ENCODE measurements around the gene MTTP.

Gene MTTP

DNA sequence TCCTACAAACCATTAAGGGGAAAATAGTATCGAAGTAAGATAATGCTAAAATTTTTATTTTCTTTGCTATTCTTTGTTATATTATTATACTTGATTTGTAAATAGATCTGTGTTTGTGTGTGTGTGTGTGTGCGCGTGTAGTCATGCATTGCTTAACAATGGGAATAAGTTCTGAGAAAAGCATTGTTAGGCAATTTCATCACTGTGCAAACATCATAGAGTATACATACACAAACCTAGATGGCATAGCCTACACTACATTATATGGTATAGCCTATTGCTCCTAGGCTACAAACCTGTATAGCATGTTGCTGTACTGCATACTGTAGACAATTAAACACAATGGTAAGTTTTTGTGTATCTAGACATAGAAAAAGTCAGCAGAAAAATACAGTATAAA is 17.1 kb downstream of the MTTP start:
- DNase-seq (ENCODE audit: extremely low read depth, low read depth) = no peak

GRCh38 chr4:99593781-99594641 is 19.4 kb downstream of the MTTP start:
- no peak for DNase-seq (ENCODE audit: extremely low read depth, low read depth)
- TF ChIP-seq CTCF (IDR thresholded peaks at IDR 0.05; ENCODE audit: low read depth, low read length) = no peak

More for the DNA sequence above, 17.1 kb downstream of the MTTP start:
- no peak for TF ChIP-seq CTCF (IDR thresholded peaks at IDR 0.05; ENCODE audit: low read depth, low read length)

DNA sequence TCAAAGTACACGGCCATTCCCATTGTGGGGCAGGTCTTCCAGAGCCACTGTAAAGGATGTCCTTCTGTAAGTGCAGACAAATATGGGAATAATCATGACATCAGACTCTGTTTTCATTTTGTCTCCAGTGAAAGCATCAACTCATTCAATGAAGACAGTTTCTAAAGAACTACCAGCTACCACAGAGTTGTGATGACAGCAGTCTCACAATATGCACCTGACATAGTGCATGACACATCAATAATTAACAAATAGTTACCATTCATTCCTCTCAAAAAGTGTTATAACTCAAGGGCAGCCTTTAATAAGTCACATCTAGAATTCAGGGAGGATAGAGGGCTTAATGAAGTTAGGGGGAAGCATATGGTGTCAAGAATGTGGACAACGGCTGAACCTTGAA is 20.2 kb downstream of the MTTP start:
- no peak for TF ChIP-seq CTCF (IDR thresholded peaks at IDR 0.05; ENCODE audit: low read depth, low read length)
- no peak for DNase-seq (ENCODE audit: extremely low read depth, low read depth)

- no peak for DNase-seq (ENCODE audit: extremely low read depth, low read depth)
- TF ChIP-seq CTCF (IDR thresholded peaks at IDR 0.05; ENCODE audit: low read depth, low read length) = no peak
Measured at GRCh38 chr4:99606716-99607115, 32.1 kb downstream of the MTTP start.

DNA sequence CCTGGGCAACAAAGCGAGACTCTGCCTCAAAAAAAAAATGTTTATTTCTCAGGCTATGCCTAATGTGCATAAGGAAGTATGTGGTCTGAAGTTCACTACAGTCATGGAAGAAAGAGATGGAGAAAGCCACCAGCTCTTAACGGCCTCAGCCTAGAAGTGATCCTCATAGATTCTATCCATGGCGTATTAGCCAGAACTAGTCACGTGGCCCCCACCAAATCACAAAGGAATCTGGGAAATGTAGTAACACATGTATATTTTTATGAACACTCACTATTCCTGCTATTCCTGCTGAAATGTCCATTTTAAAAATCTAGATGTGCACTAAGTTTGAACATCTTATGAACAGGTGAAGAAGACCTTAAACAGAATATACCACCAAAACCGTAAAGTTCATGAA is 33.8 kb downstream of the MTTP start:
- TF ChIP-seq CTCF (IDR thresholded peaks at IDR 0.05; ENCODE audit: low read depth, low read length) = no peak
- DNase-seq (ENCODE audit: extremely low read depth, low read depth) = no peak

DNA sequence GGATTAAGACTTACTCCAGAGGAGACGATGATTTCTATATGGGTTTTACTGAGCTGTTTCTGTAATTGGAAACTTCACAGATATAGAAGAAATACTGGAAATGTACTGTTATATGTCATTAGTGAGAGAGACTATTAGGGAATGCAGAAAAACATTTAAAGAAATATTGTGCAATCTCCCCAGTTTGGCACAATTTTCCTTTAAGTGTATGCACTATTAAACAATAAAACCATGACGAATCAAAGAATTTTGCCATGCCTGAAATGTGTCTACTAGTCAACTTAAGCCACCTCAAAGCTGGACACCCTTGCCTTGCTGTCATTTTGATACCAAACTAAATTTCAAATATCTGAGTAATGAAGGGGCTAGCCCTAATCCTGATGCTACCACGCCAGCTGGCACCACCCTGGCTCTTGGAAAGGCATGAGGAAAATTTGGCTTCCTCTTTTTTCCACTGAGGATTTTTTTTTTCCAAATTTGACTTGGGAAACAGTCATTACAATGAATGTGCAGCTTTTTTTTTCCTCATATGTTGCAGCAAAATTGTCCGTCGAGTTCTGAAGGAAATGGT is 36.1 kb downstream of the MTTP start:
- TF ChIP-seq CTCF (IDR thresholded peaks at IDR 0.05; ENCODE audit: low read depth, low read length) = no peak
- DNase-seq (ENCODE audit: extremely low read depth, low read depth) = no peak

DNA sequence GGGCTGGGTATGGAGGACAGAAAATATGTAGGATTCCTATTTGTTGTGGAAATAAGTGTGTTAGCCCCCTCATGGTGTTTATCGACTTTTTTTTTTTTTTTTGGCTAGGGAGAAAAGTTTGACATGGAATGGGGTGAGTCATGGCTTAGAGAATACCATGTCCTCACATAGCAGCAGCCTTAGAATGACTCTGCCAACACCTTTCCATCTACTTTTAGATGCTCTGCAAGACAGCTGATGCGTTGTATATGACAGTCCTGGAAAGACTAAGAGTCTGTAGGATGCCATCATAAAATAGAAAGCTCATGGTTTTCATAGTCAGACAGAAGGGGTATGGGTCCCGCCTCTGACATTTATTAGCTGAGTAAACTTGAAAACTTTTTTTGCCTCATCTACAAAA is 37.7 kb downstream of the MTTP start:
- no peak for DNase-seq (ENCODE audit: extremely low read depth, low read depth)

More for the DNA sequence above, 37.7 kb downstream of the MTTP start:
- TF ChIP-seq CTCF (IDR thresholded peaks at IDR 0.05; ENCODE audit: low read depth, low read length) = no peak
